MM.1S (cell line): Measurements from ENCODE around the gene ZNF835.

ENCODE experiments used
- EZH2 ChIP-seq: fragments of 300-600 bp; sonication (generic); optimal IDR thresholded peaks from 2 replicates; pipeline ENCODE3; 2017; ENCODE audit warnings: low read depth, mild to moderate bottlenecking, antibody characterized with exemption, low read length, mixed read lengths
- EZH2phosphoT487 ChIP-seq: fragments of 300-600 bp; sonication (generic); IDR thresholded peaks from 2 replicates; pipeline ENCODE4 v1.6.1; 2018; ENCODE audit warnings: antibody characterized with exemption, low read length
- TF ChIP-seq, protein P1 (sequence below): fragments of 300-600 bp; sonication (generic); IDR thresholded peaks from 2 replicates; pipeline ENCODE4 v1.5.1; 2016; ENCODE audit warnings: antibody characterized with exemption, low read length, mixed read lengths

DNA sequence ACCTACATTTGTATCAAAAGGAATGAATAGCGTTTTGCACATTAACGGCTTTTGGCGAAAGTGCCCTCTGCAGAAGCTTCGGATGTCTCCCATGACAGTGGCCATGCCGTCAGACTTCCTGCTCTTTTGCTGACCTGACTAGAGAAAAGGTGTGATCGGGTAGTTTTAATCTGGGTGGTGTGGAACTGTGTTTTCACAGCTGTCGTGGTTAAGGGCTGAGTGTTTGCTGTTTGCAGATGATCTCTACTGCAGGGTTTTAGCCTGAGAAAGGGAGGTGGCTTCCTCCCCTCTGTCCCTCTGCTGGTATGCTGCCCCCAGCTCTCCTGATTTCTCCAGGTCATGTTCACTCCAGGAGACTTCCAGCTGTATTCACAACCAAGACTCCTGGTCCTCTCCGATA is 54.0 kb downstream of the ZNF835 start:
- TF ChIP-seq EZH2: no peak
- TF ChIP-seq, protein P1, sequence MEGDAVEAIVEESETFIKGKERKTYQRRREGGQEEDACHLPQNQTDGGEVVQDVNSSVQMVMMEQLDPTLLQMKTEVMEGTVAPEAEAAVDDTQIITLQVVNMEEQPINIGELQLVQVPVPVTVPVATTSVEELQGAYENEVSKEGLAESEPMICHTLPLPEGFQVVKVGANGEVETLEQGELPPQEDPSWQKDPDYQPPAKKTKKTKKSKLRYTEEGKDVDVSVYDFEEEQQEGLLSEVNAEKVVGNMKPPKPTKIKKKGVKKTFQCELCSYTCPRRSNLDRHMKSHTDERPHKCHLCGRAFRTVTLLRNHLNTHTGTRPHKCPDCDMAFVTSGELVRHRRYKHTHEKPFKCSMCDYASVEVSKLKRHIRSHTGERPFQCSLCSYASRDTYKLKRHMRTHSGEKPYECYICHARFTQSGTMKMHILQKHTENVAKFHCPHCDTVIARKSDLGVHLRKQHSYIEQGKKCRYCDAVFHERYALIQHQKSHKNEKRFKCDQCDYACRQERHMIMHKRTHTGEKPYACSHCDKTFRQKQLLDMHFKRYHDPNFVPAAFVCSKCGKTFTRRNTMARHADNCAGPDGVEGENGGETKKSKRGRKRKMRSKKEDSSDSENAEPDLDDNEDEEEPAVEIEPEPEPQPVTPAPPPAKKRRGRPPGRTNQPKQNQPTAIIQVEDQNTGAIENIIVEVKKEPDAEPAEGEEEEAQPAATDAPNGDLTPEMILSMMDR: no peak
- TF ChIP-seq EZH2phosphoT487: no peak
